Endothelial cell of umbilical vein (primary cell): ENCODE results near the gene GARIN5B.

ENCODE experiments used
- EZH2 ChIP-seq: IDR thresholded peaks from 2 replicates; pipeline ENCODE4 v1.6.1; 2012; ENCODE audit warnings: borderline replicate concordance, low read depth, mild to moderate bottlenecking, moderate library complexity, low read length, inconsistent platforms; ENCODE audit not compliant: severe bottlenecking
- JUN ChIP-seq: IDR thresholded peaks from 2 replicates; pipeline ENCODE4 v1.6.1; 2011; ENCODE audit warnings: borderline replicate concordance, low read depth; ENCODE audit not compliant: insufficient read length, insufficient read depth
- POLR2A ChIP-seq: IDR thresholded peaks from 2 replicates; pipeline ENCODE4 v1.6.1; 2012; ENCODE audit warnings: low read depth, mild to moderate bottlenecking, control low read depth, low read length
- TF ChIP-seq, protein P1 (sequence below), 2 donors: IDR thresholded peaks; 1 replicate in 1 of 2; 2 replicates in 1 of 2; pipeline ENCODE4 v1.5.1; 2011; ENCODE audit warnings: low read length in 2 of 2, mild to moderate bottlenecking in 2 of 2, moderate library complexity in 2 of 2, control low read depth in 1 of 2, inconsistent platforms in 1 of 2, low read depth in 1 of 2; ENCODE audit not compliant: insufficient read depth in 1 of 2; ENCODE audit errors: extremely low read depth in 1 of 2

DNA sequence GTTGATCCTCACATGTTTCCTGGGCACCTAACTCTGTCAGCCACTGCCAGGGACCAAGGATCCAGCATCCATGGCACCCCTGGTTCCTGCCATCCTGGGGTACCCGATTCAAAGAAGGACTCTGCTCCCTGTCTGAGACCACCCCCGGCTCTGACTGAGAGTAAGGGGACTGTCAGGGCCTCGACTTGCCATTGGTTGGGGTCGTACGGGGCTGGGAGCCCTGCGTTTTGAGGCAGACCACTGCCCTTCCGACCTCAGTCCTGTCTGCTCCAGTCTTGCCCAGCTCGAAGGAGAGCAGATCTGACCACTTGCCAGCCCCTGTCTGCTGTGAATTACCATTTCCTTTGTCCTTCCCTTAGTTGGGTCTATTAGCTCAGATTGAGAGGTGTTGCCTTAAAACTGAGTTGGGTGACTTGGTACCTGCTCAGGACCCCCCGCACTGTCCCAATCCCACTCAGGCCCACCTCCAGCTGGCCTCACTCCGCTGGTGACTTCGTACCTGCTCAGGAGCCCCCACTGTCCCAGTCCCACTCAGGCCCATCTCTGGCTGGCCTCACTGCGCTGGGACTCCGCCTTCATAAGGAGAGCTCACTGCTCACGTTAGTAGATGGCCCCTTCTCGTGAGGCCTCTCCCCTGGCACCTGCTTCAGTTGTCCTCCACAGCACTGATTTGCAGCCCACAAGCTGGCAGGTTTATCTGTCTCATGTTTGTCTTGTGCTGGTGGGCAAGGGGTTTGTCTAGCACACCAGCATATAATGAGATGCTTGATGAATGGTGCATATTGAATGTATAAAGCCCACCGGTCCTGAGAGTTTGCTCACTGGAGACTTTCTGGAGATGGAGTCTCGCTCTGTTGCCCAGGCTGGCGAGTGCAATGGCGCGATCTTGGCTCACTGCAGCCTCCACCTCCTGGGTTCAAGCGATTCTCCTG lies 26.6 kb upstream of the GARIN5B start:
- TF ChIP-seq, protein P1, sequence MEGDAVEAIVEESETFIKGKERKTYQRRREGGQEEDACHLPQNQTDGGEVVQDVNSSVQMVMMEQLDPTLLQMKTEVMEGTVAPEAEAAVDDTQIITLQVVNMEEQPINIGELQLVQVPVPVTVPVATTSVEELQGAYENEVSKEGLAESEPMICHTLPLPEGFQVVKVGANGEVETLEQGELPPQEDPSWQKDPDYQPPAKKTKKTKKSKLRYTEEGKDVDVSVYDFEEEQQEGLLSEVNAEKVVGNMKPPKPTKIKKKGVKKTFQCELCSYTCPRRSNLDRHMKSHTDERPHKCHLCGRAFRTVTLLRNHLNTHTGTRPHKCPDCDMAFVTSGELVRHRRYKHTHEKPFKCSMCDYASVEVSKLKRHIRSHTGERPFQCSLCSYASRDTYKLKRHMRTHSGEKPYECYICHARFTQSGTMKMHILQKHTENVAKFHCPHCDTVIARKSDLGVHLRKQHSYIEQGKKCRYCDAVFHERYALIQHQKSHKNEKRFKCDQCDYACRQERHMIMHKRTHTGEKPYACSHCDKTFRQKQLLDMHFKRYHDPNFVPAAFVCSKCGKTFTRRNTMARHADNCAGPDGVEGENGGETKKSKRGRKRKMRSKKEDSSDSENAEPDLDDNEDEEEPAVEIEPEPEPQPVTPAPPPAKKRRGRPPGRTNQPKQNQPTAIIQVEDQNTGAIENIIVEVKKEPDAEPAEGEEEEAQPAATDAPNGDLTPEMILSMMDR (IDR thresholded peaks at IDR 0.05; ENCODE audit: extremely low read depth in 1 of 2, insufficient read depth in 1 of 2, low read depth in 1 of 2, low read length in 2 of 2): no peak
- no peak for TF ChIP-seq JUN
- TF ChIP-seq POLR2A: peak; percentile 40
- no peak for TF ChIP-seq EZH2
